H1 (cell line): ENCODE data around the gene MSN. TPM values are rescaled to one million over a fixed set of nuclear protein-coding genes. Genes with fewer than 3 reads are reported as not detected.

Experiments used
- CEBPB ChIP-seq: IDR thresholded peaks from 2 replicates; pipeline ENCODE4 v1.6.1; 2012; ENCODE audit warnings: low read depth, low read length
- CHD1 ChIP-seq: IDR thresholded peaks from 2 replicates; pipeline ENCODE4 v1.6.1; 2012; ENCODE audit warnings: low read depth, low read length, improper control_type of control experiment
- HDAC2 ChIP-seq, 2 experiments: fragments of 300-600 bp in 1 of 2; sonication (generic) in 1 of 2; IDR thresholded peaks; 2 replicates each; pipeline ENCODE4 v1.6.1; 2011 to 2012; ENCODE audit warnings: low read depth in 2 of 2, low read length in 2 of 2, mild to moderate bottlenecking in 2 of 2, moderate library complexity in 2 of 2, borderline replicate concordance in 1 of 2, inconsistent platforms in 1 of 2
- SP2 ChIP-seq: IDR thresholded peaks from 2 replicates; pipeline ENCODE4 v1.6.1; 2012; ENCODE audit warnings: mild to moderate bottlenecking, low read length, inconsistent platforms
- TEAD4 ChIP-seq: IDR thresholded peaks from 2 replicates; pipeline ENCODE4 v1.6.1; 2012; ENCODE audit warnings: low read depth, low read length, inconsistent platforms, mixed read lengths
- polyA plus RNA-seq, 7 experiments: library from polyadenylated mRNA; depleted of rRNA in 3 of 7; stranded (reverse) in 5 of 7; unstranded in 2 of 7; fragments of >200 nt in 5 of 7; fragments of 200-250 nt in 2 of 7; gene quantifications; 1 replicate in 5 of 7; 2 replicates in 1 of 7; 4 replicates in 1 of 7; pipeline versions ENCODE4 v1.2.1 to v1.2.3, GENCODE V29; 2011 to 2013; ENCODE audit warnings: missing spikeins in 2 of 7, mixed read lengths in 2 of 7
- total RNA-seq: library from RNA; stranded (reverse); fragmentation: NEBNext Ultra II Directional; extraction: Animal tissue kit (Norgen Biotek cat#: 25700); gene quantifications from 2 replicates; pipeline ENCODE4 v1.2.1, GENCODE V29; 2021

Gene MSN
- total and polyA plus RNA-seq, 2 of the 8 experiments (the other 6 are each of a cell fraction or from before 2014, with no cell fraction given): 112 to 133 TPM

GRCh38 chrX:65688403-65688871 lies 21.0 kb downstream of the MSN start (continued):
- TF ChIP-seq CEBPB (no peak), CHD1 (no peak), SP2 (no peak), TEAD4 (no peak), HDAC2 (IDR thresholded peaks at IDR 0.05; ENCODE audit: borderline replicate concordance in 1 of 2, low read depth in 2 of 2, low read length in 2 of 2) (no peak)
